ENCODE data around the gene GTPBP8.

GTPBP8 gene

GRCh38 chr3:112990672-112991602 lies at the start of gene GTPBP8:
TSS of gene GTPBP8 (plus strand) at chr3:112990984. CDS start at chr3:112991000, 16 bp downstream.
- peak; percentile 49 to 72 (median 64) for DNase-seq (ENCODE audit: low read depth in 3 of 3, low spot score in 1 of 3)

GRCh38 chr3:112948346-112948838 lies 42.4 kb upstream of the GTPBP8 start:
- DNase-seq (ENCODE audit: low read depth in 3 of 3, low spot score in 1 of 3): no peak

- no peak for DNase-seq (ENCODE audit: low read depth in 3 of 3, low spot score in 1 of 3)
Measured at GRCh38 chr3:112956351-112956750, 34.4 kb upstream of the GTPBP8 start.

- no peak for DNase-seq (ENCODE audit: low read depth in 3 of 3, low spot score in 1 of 3)
Measured at GRCh38 chr3:112958811-112959560, 31.8 kb upstream of the GTPBP8 start.

- DNase-seq (ENCODE audit: low read depth in 3 of 3, low spot score in 1 of 3): no peak
Measured at GRCh38 chr3:112963683-112964082, 27.1 kb upstream of the GTPBP8 start.

- no peak for DNase-seq (ENCODE audit: low read depth in 3 of 3, low spot score in 1 of 3)
Measured at GRCh38 chr3:112965656-112966055, 25.1 kb upstream of the GTPBP8 start.

- DNase-seq (ENCODE audit: low read depth in 3 of 3, low spot score in 1 of 3): no peak
Measured at GRCh38 chr3:112966633-112967032, 24.2 kb upstream of the GTPBP8 start.

GRCh38 chr3:112967425-112967824 lies 23.4 kb upstream of the GTPBP8 start:
- no peak for DNase-seq (ENCODE audit: low read depth in 3 of 3, low spot score in 1 of 3)

GRCh38 chr3:112967828-112968227 lies 23.0 kb upstream of the GTPBP8 start:
- no peak for DNase-seq (ENCODE audit: low read depth in 3 of 3, low spot score in 1 of 3)

- no peak for DNase-seq (ENCODE audit: low read depth in 3 of 3, low spot score in 1 of 3)
Measured at GRCh38 chr3:112972158-112972557, 18.6 kb upstream of the GTPBP8 start.

GRCh38 chr3:112973325-112974177 lies 17.2 kb upstream of the GTPBP8 start:
- no peak for DNase-seq (ENCODE audit: low read depth in 3 of 3, low spot score in 1 of 3)

GRCh38 chr3:112974178-112974517 lies 16.6 kb upstream of the GTPBP8 start:
- no peak for DNase-seq (ENCODE audit: low read depth in 3 of 3, low spot score in 1 of 3)

- DNase-seq (ENCODE audit: low read depth in 3 of 3, low spot score in 1 of 3): no peak
Measured at GRCh38 chr3:112974894-112975293, 15.9 kb upstream of the GTPBP8 start, which contains the start of gene CD200R1. TSS of gene CD200R1 (minus strand) at chr3:112975103. CDS start at chr3:112974857, 246 bp downstream.

GRCh38 chr3:112976001-112976400 lies 14.8 kb upstream of the GTPBP8 start:
- no peak for DNase-seq (ENCODE audit: low read depth in 3 of 3, low spot score in 1 of 3)

- DNase-seq (ENCODE audit: low read depth in 3 of 3, low spot score in 1 of 3): no peak
Measured at GRCh38 chr3:112976953-112977352, 13.8 kb upstream of the GTPBP8 start.

- DNase-seq (ENCODE audit: low read depth in 3 of 3, low spot score in 1 of 3): no peak
Measured at GRCh38 chr3:112979244-112979832, 11.4 kb upstream of the GTPBP8 start.

- DNase-seq (ENCODE audit: low read depth in 3 of 3, low spot score in 1 of 3): no peak
Measured at GRCh38 chr3:112980080-112980479, 10.7 kb upstream of the GTPBP8 start.

- DNase-seq (ENCODE audit: low read depth in 3 of 3, low spot score in 1 of 3): no peak
Measured at GRCh38 chr3:112982710-112983109, 8.1 kb upstream of the GTPBP8 start.

- peak in 1 of 3 donors; percentile 31 for DNase-seq (ENCODE audit: low read depth in 3 of 3, low spot score in 1 of 3)
Measured at GRCh38 chr3:112984485-112984884, 6.3 kb upstream of the GTPBP8 start.

GRCh38 chr3:112987710-112988334 lies 3.0 kb upstream of the GTPBP8 start:
- DNase-seq (ENCODE audit: low read depth in 3 of 3, low spot score in 1 of 3): no peak

Data from stimulated activated CD4-positive, alpha-beta T cell treated with anti-CD3 and anti-CD28 coated beads, TNF-alpha, amount 100 ng/mL, for 1 hour (primary cell).